Measurements from ENCODE around the gene RPTN. TPM values are rescaled to one million over a fixed set of nuclear protein-coding genes. Genes with fewer than 3 reads are reported as not detected.

The RPTN gene
- total and polyA plus RNA-seq, 2 experiments from 2014 or later: not detected

- no peak overlapping the region for H3K4me2 ChIP-seq
- H3K27me3 ChIP-seq (ENCODE audit: insufficient read depth): no peaks in the 10 kb centered on the region
- TF ChIP-seq, protein P1, sequence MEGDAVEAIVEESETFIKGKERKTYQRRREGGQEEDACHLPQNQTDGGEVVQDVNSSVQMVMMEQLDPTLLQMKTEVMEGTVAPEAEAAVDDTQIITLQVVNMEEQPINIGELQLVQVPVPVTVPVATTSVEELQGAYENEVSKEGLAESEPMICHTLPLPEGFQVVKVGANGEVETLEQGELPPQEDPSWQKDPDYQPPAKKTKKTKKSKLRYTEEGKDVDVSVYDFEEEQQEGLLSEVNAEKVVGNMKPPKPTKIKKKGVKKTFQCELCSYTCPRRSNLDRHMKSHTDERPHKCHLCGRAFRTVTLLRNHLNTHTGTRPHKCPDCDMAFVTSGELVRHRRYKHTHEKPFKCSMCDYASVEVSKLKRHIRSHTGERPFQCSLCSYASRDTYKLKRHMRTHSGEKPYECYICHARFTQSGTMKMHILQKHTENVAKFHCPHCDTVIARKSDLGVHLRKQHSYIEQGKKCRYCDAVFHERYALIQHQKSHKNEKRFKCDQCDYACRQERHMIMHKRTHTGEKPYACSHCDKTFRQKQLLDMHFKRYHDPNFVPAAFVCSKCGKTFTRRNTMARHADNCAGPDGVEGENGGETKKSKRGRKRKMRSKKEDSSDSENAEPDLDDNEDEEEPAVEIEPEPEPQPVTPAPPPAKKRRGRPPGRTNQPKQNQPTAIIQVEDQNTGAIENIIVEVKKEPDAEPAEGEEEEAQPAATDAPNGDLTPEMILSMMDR (conservative IDR thresholded peaks at IDR 0.05; ENCODE audit: low read depth in 2 of 2): peak; percentile 75 to 80
- no peak for TF ChIP-seq ZNF331 (CRISPR knock-in tag; IDR thresholded peaks at IDR 0.05; ENCODE audit: low read depth)
- no peak overlapping the region for H3K4me3 ChIP-seq
- no peaks in the 10 kb centered on the region for H4K20me1 ChIP-seq (replicated peaks; ENCODE audit: insufficient read depth)
- Mint-ChIP-seq H3K4me1 (no peaks in the 10 kb centered on the region), H3K27me3 (ENCODE audit: insufficient read depth, low read depth, poor library complexity) (peaks cover 1% of the 10 kb centered on the region), H3K27ac (no peak overlapping the region), H3K36me3 (ENCODE audit: low read depth) (no peaks in the 10 kb centered on the region), H3K9me3 (no peaks in the 10 kb centered on the region), H3K4me3 (no peak overlapping the region)
- H3K36me3 ChIP-seq (ENCODE audit: insufficient read depth): no peaks in the 10 kb centered on the region
- no peak overlapping the region for H2AFZ ChIP-seq
- no peaks in the 10 kb centered on the region for H3F3A ChIP-seq (replicated peaks; ENCODE audit: low read depth)
- peak; percentile 40; the same call in 2 of the 3 replicates for ATAC-seq
- H3K9me2 ChIP-seq (ENCODE audit: insufficient read depth): no peaks in the 10 kb centered on the region
- H3K4me1 ChIP-seq (ENCODE audit: insufficient read depth): no peaks in the 10 kb centered on the region
- no peak overlapping the region for H3K27ac ChIP-seq (ENCODE audit: low read depth)
- no peaks in the 10 kb centered on the region for H3K79me2 ChIP-seq (replicated peaks; ENCODE audit: insufficient read depth)
- DNase-seq (ENCODE audit: low spot score): peak; percentile 49
These were observed 23.4 kb upstream of the RPTN start for GRCh38 chr1:152182431-152182830.

- Histone ChIP-seq H3K4me2 (no peak overlapping the region), H3K4me1 (ENCODE audit: insufficient read depth) (no peaks in the 10 kb centered on the region), H3K4me3 (no peak overlapping the region), H4K20me1 (replicated peaks; ENCODE audit: insufficient read depth) (no peaks in the 10 kb centered on the region), H3K9me2 (ENCODE audit: insufficient read depth) (peaks cover 4% of the 10 kb centered on the region; the same call in 1 of the 2 replicates), H2AFZ (no peak overlapping the region), H3K27me3 (ENCODE audit: insufficient read depth) (no peaks in the 10 kb centered on the region), H3K79me2 (replicated peaks; ENCODE audit: insufficient read depth) (no peaks in the 10 kb centered on the region), H3K36me3 (ENCODE audit: insufficient read depth) (no peaks in the 10 kb centered on the region), H3F3A (replicated peaks; ENCODE audit: low read depth) (no peaks in the 10 kb centered on the region), H3K27ac (ENCODE audit: low read depth) (no peak overlapping the region)
- Mint-ChIP-seq H3K4me1 (no peaks in the 10 kb centered on the region), H3K27ac (no peak overlapping the region), H3K27me3 (ENCODE audit: insufficient read depth, low read depth, poor library complexity) (peaks cover 1% of the 10 kb centered on the region), H3K36me3 (ENCODE audit: low read depth) (no peaks in the 10 kb centered on the region), H3K9me3 (no peaks in the 10 kb centered on the region), H3K4me3 (no peak overlapping the region)
- DNase-seq (ENCODE audit: low spot score) (no peak), ATAC-seq (no peak)
- no peak for TF ChIP-seq JUNB (IDR thresholded peaks at IDR 0.05; ENCODE audit: unreplicated experiment)
- TF ChIP-seq, protein P1 (conservative IDR thresholded peaks at IDR 0.05; ENCODE audit: low read depth in 2 of 2): no peak
- TF ChIP-seq, protein P2, sequence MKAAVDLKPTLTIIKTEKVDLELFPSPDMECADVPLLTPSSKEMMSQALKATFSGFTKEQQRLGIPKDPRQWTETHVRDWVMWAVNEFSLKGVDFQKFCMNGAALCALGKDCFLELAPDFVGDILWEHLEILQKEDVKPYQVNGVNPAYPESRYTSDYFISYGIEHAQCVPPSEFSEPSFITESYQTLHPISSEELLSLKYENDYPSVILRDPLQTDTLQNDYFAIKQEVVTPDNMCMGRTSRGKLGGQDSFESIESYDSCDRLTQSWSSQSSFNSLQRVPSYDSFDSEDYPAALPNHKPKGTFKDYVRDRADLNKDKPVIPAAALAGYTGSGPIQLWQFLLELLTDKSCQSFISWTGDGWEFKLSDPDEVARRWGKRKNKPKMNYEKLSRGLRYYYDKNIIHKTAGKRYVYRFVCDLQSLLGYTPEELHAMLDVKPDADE (IDR thresholded peaks at IDR 0.05): no peak
These were observed 20.5 kb upstream of the RPTN start for GRCh38 chr1:152179566-152179965.

All from GM23338 (cell line).